Measurements from ENCODE around the gene POLG2. TPM values are rescaled to one million over a fixed set of nuclear protein-coding genes. Genes with fewer than 3 reads are reported as not detected.

Gene POLG2
- total and polyA plus RNA-seq, 9 of the 15 experiments (the other 6 are each of a cell fraction or from before 2014, with no cell fraction given), result 13.4 to 44.8 (median 37.0) TPM

- TF ChIP-seq MITF (IDR thresholded peaks at IDR 0.05) (no peak), TBP (optimal IDR thresholded peaks at IDR 0.05; ENCODE audit: low read depth, low read length) (no peak), ID3 (CRISPR knock-in tag; IDR thresholded peaks at IDR 0.05) (no peak), ID3 (tag; IDR thresholded peaks at IDR 0.05) (no peak), ATF6 (CRISPR knock-in tag; IDR thresholded peaks at IDR 0.05) (no peak; the same call in 1 of the 2 replicates), RBM17 (IDR thresholded peaks at IDR 0.05; ENCODE audit: borderline replicate concordance, low read depth, low read length) (no peak), TCF3 (CRISPR knock-in tag; IDR thresholded peaks at IDR 0.05) (peak; percentile 85), KLF1 (tag; IDR thresholded peaks at IDR 0.05) (no peak), ZNF134 (CRISPR knock-in tag; conservative IDR thresholded peaks at IDR 0.05) (no peak), ZNF239 (CRISPR knock-in tag; IDR thresholded peaks at IDR 0.05) (no peak), TAF9B (IDR thresholded peaks at IDR 0.05; ENCODE audit: partially characterized antibody) (no peak), ZNF146 (CRISPR knock-in tag; IDR thresholded peaks at IDR 0.05; ENCODE audit: unreplicated experiment) (no peak), POLR2B (IDR thresholded peaks at IDR 0.05; ENCODE audit: low read depth, partially characterized antibody) (no peak), CHD2 (IDR thresholded peaks at IDR 0.05; ENCODE audit: low read depth, low read length) (no peak; the same call in 1 of the 2 replicates), PCBP1 (IDR thresholded peaks at IDR 0.05; ENCODE audit: low read depth, low read length, poor library complexity, severe bottlenecking) (no peak), MAFK (IDR thresholded peaks at IDR 0.05; ENCODE audit: low read length) (peak; percentile 15; the same call in 1 of the 2 replicates), TFE3 (CRISPR knock-in tag; IDR thresholded peaks at IDR 0.05) (no peak), ZNF232 (CRISPR knock-in tag; IDR thresholded peaks at IDR 0.05) (no peak), E2F1 (CRISPR knock-in tag; IDR thresholded peaks at IDR 0.05) (no peak), EP300 (IDR thresholded peaks at IDR 0.05; ENCODE audit: low read length) (no peak), POLR3A (IDR thresholded peaks at IDR 0.05; ENCODE audit: borderline replicate concordance, extremely low read depth, insufficient read depth, insufficient read length) (no peak), ZNF778 (CRISPR knock-in tag; IDR thresholded peaks at IDR 0.05) (no peak)
Measured at GRCh38 chr17:64504769-64505339, 8.0 kb upstream of the POLG2 start (continued).
